ENCODE data around the gene MAML3.

MAML3 gene

GRCh38 chr4:140162596-140162995, 8.6 kb upstream of the MAML3 start:
- TF ChIP-seq, protein P1, sequence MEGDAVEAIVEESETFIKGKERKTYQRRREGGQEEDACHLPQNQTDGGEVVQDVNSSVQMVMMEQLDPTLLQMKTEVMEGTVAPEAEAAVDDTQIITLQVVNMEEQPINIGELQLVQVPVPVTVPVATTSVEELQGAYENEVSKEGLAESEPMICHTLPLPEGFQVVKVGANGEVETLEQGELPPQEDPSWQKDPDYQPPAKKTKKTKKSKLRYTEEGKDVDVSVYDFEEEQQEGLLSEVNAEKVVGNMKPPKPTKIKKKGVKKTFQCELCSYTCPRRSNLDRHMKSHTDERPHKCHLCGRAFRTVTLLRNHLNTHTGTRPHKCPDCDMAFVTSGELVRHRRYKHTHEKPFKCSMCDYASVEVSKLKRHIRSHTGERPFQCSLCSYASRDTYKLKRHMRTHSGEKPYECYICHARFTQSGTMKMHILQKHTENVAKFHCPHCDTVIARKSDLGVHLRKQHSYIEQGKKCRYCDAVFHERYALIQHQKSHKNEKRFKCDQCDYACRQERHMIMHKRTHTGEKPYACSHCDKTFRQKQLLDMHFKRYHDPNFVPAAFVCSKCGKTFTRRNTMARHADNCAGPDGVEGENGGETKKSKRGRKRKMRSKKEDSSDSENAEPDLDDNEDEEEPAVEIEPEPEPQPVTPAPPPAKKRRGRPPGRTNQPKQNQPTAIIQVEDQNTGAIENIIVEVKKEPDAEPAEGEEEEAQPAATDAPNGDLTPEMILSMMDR (IDR thresholded peaks at IDR 0.05; ENCODE audit: borderline replicate concordance, control extremely low read depth, extremely low read depth, insufficient read depth, missing control alignments): no peak
- in situ Hi-C loops (cut with MboI; ENCODE audit: low sequenced_read_pairs, unreplicated experiment): no loop called here
- DNase-seq (ENCODE audit: low spot score): no peak

GRCh38 chr4:140158365-140159030, 4.5 kb upstream of the MAML3 start:
- no peak for DNase-seq (ENCODE audit: low spot score)
- TF ChIP-seq, protein P1 (IDR thresholded peaks at IDR 0.05; ENCODE audit: borderline replicate concordance, control extremely low read depth, extremely low read depth, insufficient read depth, missing control alignments): no peak
- in situ Hi-C loops (cut with MboI; ENCODE audit: low sequenced_read_pairs, unreplicated experiment): no loop called here

- TF ChIP-seq, protein P1 (IDR thresholded peaks at IDR 0.05; ENCODE audit: borderline replicate concordance, control extremely low read depth, extremely low read depth, insufficient read depth, missing control alignments): no peak
- no peak for DNase-seq (ENCODE audit: low spot score)
- in situ Hi-C loops (cut with MboI; ENCODE audit: low sequenced_read_pairs, unreplicated experiment): no loop called here
These were observed 3.4 kb upstream of the MAML3 start for GRCh38 chr4:140157341-140157740.

- TF ChIP-seq, protein P1 (IDR thresholded peaks at IDR 0.05; ENCODE audit: borderline replicate concordance, control extremely low read depth, extremely low read depth, insufficient read depth, missing control alignments): no peak
- DNase-seq (ENCODE audit: low spot score): no peak
- in situ Hi-C loops (cut with MboI; ENCODE audit: low sequenced_read_pairs, unreplicated experiment): no loop called here
These were observed 2.7 kb upstream of the MAML3 start for GRCh38 chr4:140156529-140157171.

- TF ChIP-seq, protein P1 (IDR thresholded peaks at IDR 0.05; ENCODE audit: borderline replicate concordance, control extremely low read depth, extremely low read depth, insufficient read depth, missing control alignments): no peak
- in situ Hi-C loops (cut with MboI; ENCODE audit: low sequenced_read_pairs, unreplicated experiment): no loop called here
- DNase-seq (ENCODE audit: low spot score): no peak
These were observed 548 bp upstream of the MAML3 start for GRCh38 chr4:140154572-140154891.

- peak; percentile 20 for DNase-seq (ENCODE audit: low spot score)
- TF ChIP-seq, protein P1 (IDR thresholded peaks at IDR 0.05; ENCODE audit: borderline replicate concordance, control extremely low read depth, extremely low read depth, insufficient read depth, missing control alignments): no peak
- in situ Hi-C loops (cut with MboI; ENCODE audit: low sequenced_read_pairs, unreplicated experiment): no loop called here
These were observed 616 bp downstream of the MAML3 start for GRCh38 chr4:140153419-140153717.
